NT2/D1 (cell line): Measurements from ENCODE around the gene MYOC.

Experiments used
- SUZ12 ChIP-seq: IDR thresholded peaks from 2 replicates; pipeline ENCODE4 v1.6.1; 2011; ENCODE audit not compliant: insufficient read length, insufficient read depth; ENCODE audit errors: extremely low read depth
- YY1 ChIP-seq: IDR thresholded peaks from 2 replicates; pipeline ENCODE4 v1.6.1; 2011; ENCODE audit not compliant: insufficient read length, insufficient read depth
- ZNF274 ChIP-seq: IDR thresholded peaks from 2 replicates; pipeline ENCODE4 v1.6.1; 2011; ENCODE audit warnings: mild to moderate bottlenecking, low read depth, low read length

GRCh38 chr1:171596119-171596518 lies 56.4 kb downstream of the MYOC start:
- no peak for TF ChIP-seq ZNF274
- TF ChIP-seq SUZ12 = no peak
- TF ChIP-seq YY1 = no peak
